ENCODE data around the gene HSD17B14. TPM values are rescaled to one million over a fixed set of nuclear protein-coding genes. Genes with fewer than 3 reads are reported as not detected.

HSD17B14 gene
- total and polyA plus RNA-seq, 2 of the 8 experiments (the other 6 are each of a cell fraction or from before 2014, with no cell fraction given), result 8.4 to 25.5 TPM

- TF ChIP-seq JUND (IDR thresholded peaks at IDR 0.05; ENCODE audit: low read length) (no peak; the same call in 1 of the 2 replicates), RXRA (IDR thresholded peaks at IDR 0.05; ENCODE audit: insufficient read depth, low read depth, low read length) (0 out of 2 replicates have a peak, but pooled peaks have one; percentile 47), RNF2 (IDR thresholded peaks at IDR 0.05; ENCODE audit: borderline replicate concordance, low read depth, low read length, missing control alignments, poor library complexity, severe bottlenecking) (no peak), SP1 (IDR thresholded peaks at IDR 0.05; ENCODE audit: low read depth, low read length) (no peak), RBBP5 (IDR thresholded peaks at IDR 0.05; ENCODE audit: borderline replicate concordance, low read depth, low read length) (no peak), YY1 (IDR thresholded peaks at IDR 0.05; ENCODE audit: low read depth, low read length) (peak; percentile 13; the same call in 1 of the 2 replicates), CBX8 (IDR thresholded peaks at IDR 0.05; ENCODE audit: borderline replicate concordance, low read depth, low read length) (no peak), CTCF (IDR thresholded peaks at IDR 0.05; ENCODE audit: control extremely low read depth in 1 of 3, insufficient read depth in 1 of 3, low read depth in 1 of 3, low read length in 3 of 3) (peak; percentile 84 to 98 (median 93)), EZH2 (IDR thresholded peaks at IDR 0.05; ENCODE audit: low read depth, low read length, severe bottlenecking) (no peak), TAF7 (optimal IDR thresholded peaks at IDR 0.05; ENCODE audit: borderline replicate concordance, low read depth, low read length) (no peak), CEBPB (IDR thresholded peaks at IDR 0.05; ENCODE audit: low read depth, low read length) (no peak), TAF1 (IDR thresholded peaks at IDR 0.05; ENCODE audit: low read depth, low read length) (peak; percentile 35; the same call in 1 of the 2 replicates), GTF2F1 (IDR thresholded peaks at IDR 0.05; ENCODE audit: borderline replicate concordance, low read depth, low read length) (no peak; the same call in 1 of the 2 replicates), ASH2L (IDR thresholded peaks at IDR 0.05; ENCODE audit: low read length) (no peak), MAFK (IDR thresholded peaks at IDR 0.05; ENCODE audit: low read depth, low read length) (no peak), TBP (IDR thresholded peaks at IDR 0.05; ENCODE audit: low read depth, low read length) (no peak), KDM1A (IDR thresholded peaks at IDR 0.05; ENCODE audit: borderline replicate concordance, low read length) (no peak), SUZ12 (IDR thresholded peaks at IDR 0.05; ENCODE audit: low read length) (no peak), JUN (IDR thresholded peaks at IDR 0.05; ENCODE audit: low read depth, low read length) (no peak), TCF12 (IDR thresholded peaks at IDR 0.05; ENCODE audit: low read depth, low read length) (peak; percentile 75; the same call in 1 of the 2 replicates)
- TF ChIP-seq, protein P1, sequence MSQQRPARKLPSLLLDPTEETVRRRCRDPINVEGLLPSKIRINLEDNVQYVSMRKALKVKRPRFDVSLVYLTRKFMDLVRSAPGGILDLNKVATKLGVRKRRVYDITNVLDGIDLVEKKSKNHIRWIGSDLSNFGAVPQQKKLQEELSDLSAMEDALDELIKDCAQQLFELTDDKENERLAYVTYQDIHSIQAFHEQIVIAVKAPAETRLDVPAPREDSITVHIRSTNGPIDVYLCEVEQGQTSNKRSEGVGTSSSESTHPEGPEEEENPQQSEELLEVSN (IDR thresholded peaks at IDR 0.05), result no peak
- TF ChIP-seq, protein P2, sequence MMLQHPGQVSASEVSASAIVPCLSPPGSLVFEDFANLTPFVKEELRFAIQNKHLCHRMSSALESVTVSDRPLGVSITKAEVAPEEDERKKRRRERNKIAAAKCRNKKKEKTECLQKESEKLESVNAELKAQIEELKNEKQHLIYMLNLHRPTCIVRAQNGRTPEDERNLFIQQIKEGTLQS (IDR thresholded peaks at IDR 0.05; ENCODE audit: insufficient read depth, low read depth, low read length), result peak; percentile 85
Measured at GRCh38 chr19:48835734-48836088, 580 bp downstream of the HSD17B14 start (continued).

Data from H1 (cell line).